ENCODE data around the gene RAC2. TPM values are rescaled to one million over a fixed set of nuclear protein-coding genes. Genes with fewer than 3 reads are reported as not detected.

RAC2 gene
- total RNA-seq, 2 donors from 2014 or later, result 9.7 to 14.4 TPM

DNA sequence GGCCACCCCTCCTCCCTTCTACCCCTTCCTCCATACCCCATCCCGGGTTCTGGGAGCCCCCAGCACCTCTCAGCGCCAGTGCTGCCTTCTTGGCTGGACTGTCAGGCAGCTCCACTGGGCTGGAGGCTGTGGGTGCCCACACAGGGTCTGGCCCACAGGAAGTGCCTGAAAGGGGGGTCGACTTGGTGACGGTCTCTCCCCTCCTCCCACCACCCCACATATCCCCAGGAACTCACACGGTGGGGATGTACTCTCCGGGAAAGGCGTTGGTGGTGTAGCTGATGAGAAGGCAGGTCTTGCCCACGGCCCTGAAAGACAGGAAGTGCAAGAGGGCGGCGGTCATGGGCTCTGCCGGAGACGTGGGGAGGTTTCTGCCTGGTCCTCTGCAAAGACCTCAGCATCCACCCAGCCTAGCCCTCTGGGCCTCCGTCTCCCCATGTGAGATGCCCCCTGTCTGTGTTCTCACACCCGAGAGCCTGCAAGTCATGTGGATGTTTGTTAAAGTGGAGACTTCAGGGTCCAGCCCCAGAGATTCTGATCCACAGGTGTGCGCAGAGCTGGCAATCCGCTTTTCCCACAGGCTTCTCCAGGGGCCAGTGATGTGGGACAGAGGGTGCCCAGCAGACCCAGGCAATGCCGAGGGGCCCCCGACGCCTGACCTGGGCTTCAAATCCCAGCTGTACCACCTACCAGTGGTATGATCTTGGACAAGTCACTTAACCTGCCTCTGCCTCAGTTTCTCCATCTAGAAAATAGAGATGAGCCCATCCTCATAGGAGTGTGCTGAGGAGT is 2.5 kb downstream of the RAC2 start:
- no peaks in the 10 kb centered on the region for H3K4me1 ChIP-seq (replicated peaks)
- no peaks in the 10 kb centered on the region for H3K27me3 ChIP-seq (replicated peaks; ENCODE audit: insufficient read depth)
- no peaks in the 10 kb centered on the region for H3K36me3 ChIP-seq
- no peak overlapping the region for H3K4me3 ChIP-seq
- H3K9me3 ChIP-seq, result no peaks in the 10 kb centered on the region
- DNase-seq (ENCODE audit: low spot score), result no peak
- no peak for TF ChIP-seq POLR2A (IDR thresholded peaks at IDR 0.05)
- TF ChIP-seq, protein P1, sequence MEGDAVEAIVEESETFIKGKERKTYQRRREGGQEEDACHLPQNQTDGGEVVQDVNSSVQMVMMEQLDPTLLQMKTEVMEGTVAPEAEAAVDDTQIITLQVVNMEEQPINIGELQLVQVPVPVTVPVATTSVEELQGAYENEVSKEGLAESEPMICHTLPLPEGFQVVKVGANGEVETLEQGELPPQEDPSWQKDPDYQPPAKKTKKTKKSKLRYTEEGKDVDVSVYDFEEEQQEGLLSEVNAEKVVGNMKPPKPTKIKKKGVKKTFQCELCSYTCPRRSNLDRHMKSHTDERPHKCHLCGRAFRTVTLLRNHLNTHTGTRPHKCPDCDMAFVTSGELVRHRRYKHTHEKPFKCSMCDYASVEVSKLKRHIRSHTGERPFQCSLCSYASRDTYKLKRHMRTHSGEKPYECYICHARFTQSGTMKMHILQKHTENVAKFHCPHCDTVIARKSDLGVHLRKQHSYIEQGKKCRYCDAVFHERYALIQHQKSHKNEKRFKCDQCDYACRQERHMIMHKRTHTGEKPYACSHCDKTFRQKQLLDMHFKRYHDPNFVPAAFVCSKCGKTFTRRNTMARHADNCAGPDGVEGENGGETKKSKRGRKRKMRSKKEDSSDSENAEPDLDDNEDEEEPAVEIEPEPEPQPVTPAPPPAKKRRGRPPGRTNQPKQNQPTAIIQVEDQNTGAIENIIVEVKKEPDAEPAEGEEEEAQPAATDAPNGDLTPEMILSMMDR (IDR thresholded peaks at IDR 0.05), result no peak
- no peak for TF ChIP-seq POLR2AphosphoS5 (IDR thresholded peaks at IDR 0.05)
- WGBS, result 77% methylated on average over 19 of the region's 19 CpGs
- intact Hi-C loops (cut with DNase I), result no loop called here
- no peak overlapping the region for H3K27ac ChIP-seq

DNA sequence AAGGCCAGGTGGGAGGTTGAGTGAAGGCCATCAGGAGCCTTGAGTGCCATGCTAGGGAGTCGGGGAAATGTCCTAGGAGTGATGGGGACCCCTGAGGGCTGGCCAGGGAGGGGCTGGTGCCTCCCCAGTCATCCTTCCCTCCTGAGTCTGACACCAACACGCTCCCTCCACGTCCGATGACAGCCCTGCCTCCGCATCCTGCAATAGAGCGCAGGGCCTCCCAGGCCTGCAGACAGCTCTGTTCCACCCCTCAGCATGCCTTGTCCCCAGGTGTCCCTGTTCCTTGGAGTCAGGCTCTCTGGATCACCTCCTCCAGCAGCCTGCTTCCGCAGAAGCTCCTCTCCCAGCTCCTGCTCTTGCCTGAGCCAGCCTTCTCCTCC is 3.1 kb downstream of the RAC2 start:
- no peak overlapping the region for H3K4me3 ChIP-seq
- WGBS, result 80% methylated on average over 7 of the region's 7 CpGs

DNA sequence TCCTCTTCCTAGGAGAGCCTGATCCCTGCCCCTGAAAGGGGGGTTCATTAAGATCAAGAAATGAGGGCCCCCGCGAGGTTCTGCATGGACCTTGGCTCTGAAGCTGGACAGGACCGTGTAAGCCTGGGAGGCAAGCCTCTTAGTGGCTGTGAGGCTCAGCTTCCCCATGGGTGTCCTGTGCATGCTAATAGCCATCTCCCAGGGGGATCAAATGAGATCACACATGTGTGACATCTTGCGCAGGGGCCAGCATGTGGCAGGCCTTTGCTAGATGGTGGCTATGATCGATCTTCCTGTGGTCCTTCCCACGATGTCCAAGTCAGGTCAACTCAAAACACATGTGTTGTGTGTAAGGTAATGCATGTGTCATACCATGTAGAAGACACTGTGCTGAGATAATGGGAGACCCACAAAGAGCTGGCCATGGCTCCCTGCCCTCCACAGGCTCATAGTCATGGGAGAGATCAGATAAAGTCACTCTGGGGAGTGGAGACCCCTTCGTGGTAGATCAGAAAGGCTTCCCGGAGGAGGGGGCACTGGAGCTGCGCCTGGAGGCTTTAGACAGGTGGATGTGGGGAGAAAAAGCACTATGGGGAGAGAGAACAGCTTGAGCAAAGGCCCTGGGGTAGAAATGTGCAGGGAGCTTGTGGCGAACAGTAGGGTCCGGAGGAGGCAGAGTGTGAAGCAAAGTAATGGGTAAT is 3.7 kb downstream of the RAC2 start:
- H3K27me3 ChIP-seq (replicated peaks; ENCODE audit: insufficient read depth), result no peaks in the 10 kb centered on the region
- H3K27ac ChIP-seq, result no peak overlapping the region
- no peak overlapping the region for H3K4me3 ChIP-seq
- DNase-seq (ENCODE audit: low spot score), result no peak
- no peaks in the 10 kb centered on the region for H3K36me3 ChIP-seq
- no peak for TF ChIP-seq POLR2A (IDR thresholded peaks at IDR 0.05)
- TF ChIP-seq, protein P1 (IDR thresholded peaks at IDR 0.05), result no peak
- no peak for TF ChIP-seq POLR2AphosphoS5 (IDR thresholded peaks at IDR 0.05)
- no peaks in the 10 kb centered on the region for H3K9me3 ChIP-seq
- WGBS, result 81% methylated on average over 11 of the region's 11 CpGs
- intact Hi-C loops (cut with DNase I), result no loop called here
- no peaks in the 10 kb centered on the region for H3K4me1 ChIP-seq (replicated peaks)

More for the DNA sequence above, 3.1 kb downstream of the RAC2 start:
- no peaks in the 10 kb centered on the region for H3K9me3 ChIP-seq
- no peak for DNase-seq (ENCODE audit: low spot score)
- no peaks in the 10 kb centered on the region for H3K4me1 ChIP-seq (replicated peaks)
- H3K36me3 ChIP-seq, result no peaks in the 10 kb centered on the region
- H3K27ac ChIP-seq, result no peak overlapping the region
- intact Hi-C loops (cut with DNase I), result no loop called here
- no peak for TF ChIP-seq POLR2AphosphoS5 (IDR thresholded peaks at IDR 0.05)
- TF ChIP-seq, protein P1 (IDR thresholded peaks at IDR 0.05), result no peak
- no peak for TF ChIP-seq POLR2A (IDR thresholded peaks at IDR 0.05)
- H3K27me3 ChIP-seq (replicated peaks; ENCODE audit: insufficient read depth), result no peaks in the 10 kb centered on the region

DNA sequence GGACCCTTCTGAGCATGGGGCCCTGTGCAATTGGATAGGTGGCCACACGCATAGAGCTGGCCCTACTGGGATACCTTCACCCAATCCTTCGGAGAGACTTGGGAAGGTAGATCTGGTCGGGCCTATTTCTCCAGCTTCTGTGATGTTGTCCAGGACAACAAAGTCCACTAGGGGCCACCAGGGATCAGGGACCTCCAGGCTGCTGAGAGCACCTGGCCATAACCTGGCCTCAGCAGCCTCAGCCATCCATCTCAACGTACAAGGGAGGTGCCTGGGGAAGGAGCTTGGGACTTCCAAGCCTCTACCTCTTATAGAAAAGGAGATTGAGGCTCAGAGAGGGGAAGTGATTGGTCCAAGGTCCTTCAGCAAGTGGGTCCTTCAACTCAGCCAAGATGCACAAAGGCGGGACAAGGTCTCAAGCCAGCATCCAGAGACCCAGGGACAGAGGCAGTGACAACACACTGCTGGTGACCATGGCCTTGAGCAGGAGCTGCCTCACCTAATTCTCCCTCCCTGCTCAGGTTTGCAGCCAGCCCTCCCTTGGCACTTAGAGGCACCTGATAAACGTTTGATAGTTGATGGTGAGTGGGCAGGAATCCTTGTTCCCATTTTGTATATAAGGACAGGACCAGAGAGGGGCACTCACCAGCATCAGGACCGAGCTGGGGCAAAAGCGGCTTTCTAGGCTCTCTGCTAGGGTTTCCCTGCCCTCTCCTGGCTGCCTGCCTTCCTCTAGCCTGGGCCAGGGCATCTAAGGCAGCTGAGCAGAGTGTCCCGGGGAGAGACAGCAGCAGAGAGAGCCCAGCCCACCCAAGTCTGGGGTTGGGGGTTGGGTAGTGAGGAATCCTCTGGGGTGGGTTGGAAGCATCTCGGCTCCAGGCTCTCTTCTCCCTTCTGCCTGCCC is 4.5 kb downstream of the RAC2 start:
- Histone ChIP-seq H3K9me3 (no peaks in the 10 kb centered on the region), H3K36me3 (no peaks in the 10 kb centered on the region), H3K4me3 (no peak overlapping the region), H3K27me3 (replicated peaks; ENCODE audit: insufficient read depth) (no peaks in the 10 kb centered on the region), H3K4me1 (replicated peaks) (no peaks in the 10 kb centered on the region), H3K27ac (no peak overlapping the region)
- 79% methylated on average over 10 of the region's 10 CpGs for WGBS
- intact Hi-C loops (cut with DNase I), result no loop called here
- no peak for TF ChIP-seq POLR2AphosphoS5 (IDR thresholded peaks at IDR 0.05)
- TF ChIP-seq, protein P1 (IDR thresholded peaks at IDR 0.05), result no peak
- no peak for TF ChIP-seq POLR2A (IDR thresholded peaks at IDR 0.05)
- no peak for DNase-seq (ENCODE audit: low spot score)
